Astrocyte (in vitro differentiated cells and primary cell): ENCODE measurements around the gene PI4K2B. TPM values are rescaled to one million over a fixed set of nuclear protein-coding genes. Genes with fewer than 3 reads are reported as not detected.
A peak's percentile ranks its signal among the peaks of the same experiment; 100 is the strongest.

ENCODE experiments used
- DNase-seq: peaks from one replicate; pipeline ENCODE4 v3.0.0-alpha.2; 2010; ENCODE audit warnings: low read depth
- FAIRE-seq: peaks from 2 replicates; lab custom pipeline; 2011; peaks lifted over from hg19 to GRCh38; lab: Jason Lieb, UNC
- H2AFZ ChIP-seq: 2 replicates; pipeline ENCODE4 v1.6.0; 2012; ENCODE audit warnings: low read depth, low read length, inconsistent platforms
- H3K27ac ChIP-seq: 2 replicates; pipeline ENCODE4 v1.5.1; 2011; ENCODE audit warnings: low read depth, low read length, inconsistent platforms
- H3K27me3 ChIP-seq: 2 replicates; pipeline ENCODE4 v1.6.0; 2011; ENCODE audit warnings: low read length, inconsistent platforms; ENCODE audit not compliant: insufficient read depth
- H3K36me3 ChIP-seq: 2 replicates; pipeline ENCODE4 v1.5.1; 2011; ENCODE audit warnings: low read length, inconsistent platforms; ENCODE audit not compliant: insufficient read depth
- H3K4me1 ChIP-seq: 2 replicates; pipeline ENCODE4 v1.5.1; 2011; ENCODE audit warnings: low read length, inconsistent platforms; ENCODE audit not compliant: insufficient read depth
- H3K4me2 ChIP-seq: 2 replicates; pipeline ENCODE4 v1.6.0; 2012; ENCODE audit warnings: low read length, inconsistent platforms
- H3K4me3 ChIP-seq: 2 replicates; pipeline ENCODE4 v1.5.1; 2011; ENCODE audit warnings: low read depth, mild to moderate bottlenecking, low read length, inconsistent platforms; ENCODE audit not compliant: insufficient read depth
- H3K79me2 ChIP-seq: 2 replicates; pipeline ENCODE4 v1.6.0; 2012; ENCODE audit warnings: mild to moderate bottlenecking, low read length, inconsistent platforms; ENCODE audit not compliant: insufficient read depth
- H3K9ac ChIP-seq: 2 replicates; pipeline ENCODE4 v1.6.0; 2012; ENCODE audit warnings: mild to moderate bottlenecking, low read length, inconsistent platforms
- H3K9me3 ChIP-seq: 2 replicates; pipeline ENCODE4 v1.5.1; 2012; ENCODE audit warnings: low read depth, mild to moderate bottlenecking, low read length, inconsistent platforms; ENCODE audit not compliant: insufficient read depth
- H4K20me1 ChIP-seq: 2 replicates; pipeline ENCODE4 v1.6.0; 2012; ENCODE audit warnings: low read length, inconsistent platforms; ENCODE audit not compliant: insufficient read depth
- H3K27ac Mint-ChIP-seq: one replicate; pipeline ENCODE4 v1.8.0; 2021; ENCODE audit warnings: mild to moderate bottlenecking, mixed read lengths; ENCODE audit not compliant: unreplicated experiment
- H3K27me3 Mint-ChIP-seq: one replicate; pipeline ENCODE4 v1.8.0; 2021; ENCODE audit warnings: low read depth, mixed read lengths; ENCODE audit not compliant: unreplicated experiment
- H3K36me3 Mint-ChIP-seq: one replicate; pipeline ENCODE4 v1.8.0; 2021; ENCODE audit warnings: low read depth, mixed read lengths; ENCODE audit not compliant: unreplicated experiment
- H3K4me1 Mint-ChIP-seq: one replicate; pipeline ENCODE4 v1.8.0; 2021; ENCODE audit warnings: low read depth, mixed read lengths; ENCODE audit not compliant: unreplicated experiment
- H3K4me3 Mint-ChIP-seq: one replicate; pipeline ENCODE4 v1.8.0; 2021; ENCODE audit warnings: mild to moderate bottlenecking, moderate library complexity, mixed read lengths; ENCODE audit not compliant: unreplicated experiment
- H3K9me3 Mint-ChIP-seq: one replicate; pipeline ENCODE4 v1.8.0; 2021; ENCODE audit warnings: mild to moderate bottlenecking, mixed read lengths; ENCODE audit not compliant: unreplicated experiment
- EZH2 ChIP-seq: IDR thresholded peaks from 2 replicates; pipeline ENCODE4 v1.6.1; 2012; ENCODE audit warnings: mild to moderate bottlenecking, low read length, inconsistent platforms; ENCODE audit not compliant: insufficient read depth
- total RNA-seq: library from RNA; stranded (reverse); gene quantifications from 2 replicates; pipeline ENCODE4 v1.2.1, GENCODE V29; 2021
- TF ChIP-seq, protein P1 (sequence below): IDR thresholded peaks from 2 replicates; pipeline ENCODE4 v1.5.1; 2011; ENCODE audit warnings: low read depth, mild to moderate bottlenecking, inconsistent platforms, low read length, moderate library complexity; ENCODE audit not compliant: insufficient read depth

The PI4K2B gene
- total RNA-seq, 1 donor from 2014 or later = 15.7 TPM

- Histone ChIP-seq H4K20me1 (no peaks in the 10 kb centered on the region), H3K79me2 (peaks cover 9% of the 10 kb centered on the region), H3K4me3 (no peak overlapping the region), H3K27me3 (no peaks in the 10 kb centered on the region), H3K9ac (no peak overlapping the region), H3K36me3 (no peaks in the 10 kb centered on the region), H3K4me2 (no peak overlapping the region), H3K27ac (no peak overlapping the region), H3K4me1 (peaks cover 17% of the 10 kb centered on the region), H3K9me3 (no peaks in the 10 kb centered on the region), H2AFZ (no peak overlapping the region)
- no peak for FAIRE-seq
- no peaks in the 10 kb centered on the region for H3K9me3 Mint-ChIP-seq
- H3K27me3 Mint-ChIP-seq = no peaks in the 10 kb centered on the region
- DNase-seq = no peak
- peaks cover 17% of the 10 kb centered on the region for H3K4me1 Mint-ChIP-seq
- H3K4me3 Mint-ChIP-seq = no peak overlapping the region
- H3K27ac Mint-ChIP-seq = no peak overlapping the region
- no peak for TF ChIP-seq EZH2
- TF ChIP-seq, protein P1, sequence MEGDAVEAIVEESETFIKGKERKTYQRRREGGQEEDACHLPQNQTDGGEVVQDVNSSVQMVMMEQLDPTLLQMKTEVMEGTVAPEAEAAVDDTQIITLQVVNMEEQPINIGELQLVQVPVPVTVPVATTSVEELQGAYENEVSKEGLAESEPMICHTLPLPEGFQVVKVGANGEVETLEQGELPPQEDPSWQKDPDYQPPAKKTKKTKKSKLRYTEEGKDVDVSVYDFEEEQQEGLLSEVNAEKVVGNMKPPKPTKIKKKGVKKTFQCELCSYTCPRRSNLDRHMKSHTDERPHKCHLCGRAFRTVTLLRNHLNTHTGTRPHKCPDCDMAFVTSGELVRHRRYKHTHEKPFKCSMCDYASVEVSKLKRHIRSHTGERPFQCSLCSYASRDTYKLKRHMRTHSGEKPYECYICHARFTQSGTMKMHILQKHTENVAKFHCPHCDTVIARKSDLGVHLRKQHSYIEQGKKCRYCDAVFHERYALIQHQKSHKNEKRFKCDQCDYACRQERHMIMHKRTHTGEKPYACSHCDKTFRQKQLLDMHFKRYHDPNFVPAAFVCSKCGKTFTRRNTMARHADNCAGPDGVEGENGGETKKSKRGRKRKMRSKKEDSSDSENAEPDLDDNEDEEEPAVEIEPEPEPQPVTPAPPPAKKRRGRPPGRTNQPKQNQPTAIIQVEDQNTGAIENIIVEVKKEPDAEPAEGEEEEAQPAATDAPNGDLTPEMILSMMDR = no peak
- no peaks in the 10 kb centered on the region for H3K36me3 Mint-ChIP-seq
Observed at GRCh38 chr4:25310803-25311166, 77.0 kb downstream of the PI4K2B start.

DNA sequence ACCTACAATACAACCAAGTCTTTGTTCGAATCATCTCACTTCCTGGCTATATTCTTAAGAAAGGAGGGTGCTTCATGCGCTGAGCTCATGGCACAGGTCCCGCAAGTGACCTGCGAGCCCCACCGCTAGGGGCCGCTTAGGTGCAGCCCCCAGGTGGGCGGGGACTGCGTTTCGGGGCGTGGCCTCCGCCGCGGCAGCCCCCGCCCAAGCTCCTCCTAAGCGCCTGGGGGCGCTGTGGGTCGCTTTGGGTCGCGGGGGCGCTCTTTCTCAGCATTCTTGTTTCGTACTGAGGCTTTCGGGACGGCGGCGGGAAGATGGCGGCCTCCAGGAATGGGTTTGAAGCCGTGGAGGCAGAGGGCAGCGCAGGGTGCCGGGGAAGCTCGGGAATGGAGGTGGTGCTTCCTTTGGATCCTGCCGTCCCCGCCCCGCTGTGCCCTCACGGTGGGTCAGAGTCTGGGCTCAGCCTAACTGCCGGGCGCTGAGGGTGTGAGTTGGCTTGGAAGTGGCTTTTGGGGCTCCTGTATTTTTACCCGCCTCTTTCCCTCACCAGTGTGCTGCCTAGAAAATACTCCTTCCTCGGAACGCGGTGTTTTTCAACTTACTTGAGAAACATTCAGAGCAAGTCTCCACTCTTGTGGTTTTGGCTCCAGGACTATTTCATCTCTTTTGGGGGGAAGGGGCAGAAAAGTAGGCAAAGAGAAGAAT, 78.8 kb downstream of the PI4K2B start, which contains the start of gene ZCCHC4:
ZCCHC4 (plus strand) TSS at position 279 of the 705 bp plus-strand sequence; CDS start at position 315, 36 bp downstream.
- Histone ChIP-seq H3K36me3 (no peaks in the 10 kb centered on the region), H3K79me2 (peaks cover 11% of the 10 kb centered on the region), H3K9ac (peak within 1 kb of the TSS; percentile 94), H2AFZ (peak within 1 kb of the TSS; percentile 99), H3K4me3 (peak within 1 kb of the TSS; percentile 98), H4K20me1 (no peaks in the 10 kb centered on the region), H3K27ac (peak within 1 kb of the TSS; percentile 81), H3K9me3 (no peaks in the 10 kb centered on the region), H3K27me3 (no peaks in the 10 kb centered on the region), H3K4me1 (peaks cover 16% of the 10 kb centered on the region), H3K4me2 (peak within 1 kb of the TSS; percentile 99)
- H3K4me3 Mint-ChIP-seq = peak within 1 kb of the TSS; percentile 96
- peak; percentile 82 for DNase-seq
- no peak for FAIRE-seq
- no peaks in the 10 kb centered on the region for H3K27me3 Mint-ChIP-seq
- H3K36me3 Mint-ChIP-seq = peaks cover 2% of the 10 kb centered on the region
- no peaks in the 10 kb centered on the region for H3K9me3 Mint-ChIP-seq
- H3K4me1 Mint-ChIP-seq = peaks cover 17% of the 10 kb centered on the region
- TF ChIP-seq, protein P1 = peak; percentile 97
- TF ChIP-seq EZH2 = no peak
- H3K27ac Mint-ChIP-seq = peak within 1 kb of the TSS; percentile 85
